Activated CD4-positive, alpha-beta memory T cell treated with anti-CD3 and anti-CD28 coated beads for 36 hours (primary cell): ENCODE data around the gene FBH1. TPM values are rescaled to one million over a fixed set of nuclear protein-coding genes. Genes with fewer than 3 reads are reported as not detected.

ENCODE experiments used
- CTCF ChIA-PET: fragments of 350-600 bp; sonication (Branson Sonifier 250); formaldehyde crosslinking; loops from one replicate; lab custom pipeline; 2021; ENCODE audit warnings: antibody characterized with exemption, inconsistent platforms; lab: Charles Lee
- POLR2A ChIA-PET: fragments of 350-600 bp; sonication (Branson Sonifier 250); formaldehyde crosslinking; loops from one replicate; lab custom pipeline; 2021; ENCODE audit warnings: antibody characterized with exemption; lab: Charles Lee
- DNase-seq: peaks from one replicate; pipeline ENCODE4 v3.0.0-alpha.2; 2020
- H3K27ac Mint-ChIP-seq: one replicate; pipeline ENCODE4 v1.8.0; 2021; ENCODE audit warnings: mixed read lengths
- H3K27me3 Mint-ChIP-seq: one replicate; pipeline ENCODE4 v1.8.0; 2021; ENCODE audit warnings: mixed read lengths
- H3K36me3 Mint-ChIP-seq: one replicate; pipeline ENCODE4 v1.8.0; 2021; ENCODE audit warnings: mixed read lengths
- H3K4me1 Mint-ChIP-seq: one replicate; pipeline ENCODE4 v1.8.0; 2021; ENCODE audit warnings: low read depth, mixed read lengths
- H3K4me3 Mint-ChIP-seq: one replicate; pipeline ENCODE4 v1.8.0; 2021; ENCODE audit warnings: mild to moderate bottlenecking, mixed read lengths
- H3K9me3 Mint-ChIP-seq: one replicate; pipeline ENCODE4 v1.8.0; 2021; ENCODE audit warnings: mixed read lengths
- intact Hi-C: fragments of 100-400 bp; cut with micrococcal nuclease; formaldehyde crosslinking; loops from one replicate; pipeline ENCODE4 v1.15.1; 2023
- total RNA-seq, 2 experiments: library from RNA; stranded (reverse); gene quantifications; one replicate each; pipeline ENCODE4 v1.2.3, GENCODE V29; 2021

FBH1 gene
- total RNA-seq, 2 experiments from 2014 or later = 57.8 to 63.4 TPM

- H3K36me3 Mint-ChIP-seq = peaks cover 23% of the 10 kb centered on the region
- peaks cover 8% of the 10 kb centered on the region for H3K4me1 Mint-ChIP-seq
- ChIA-PET CTCF (no interaction called here), POLR2A (no interaction called here)
- no peak overlapping the region for H3K27ac Mint-ChIP-seq
- H3K27me3 Mint-ChIP-seq = no peaks in the 10 kb centered on the region
- no peak overlapping the region for H3K4me3 Mint-ChIP-seq
- intact Hi-C loops = no loop called here
- no peak for DNase-seq
- H3K9me3 Mint-ChIP-seq = no peaks in the 10 kb centered on the region
These were observed 75.2 kb downstream of the FBH1 start for GRCh38 chr10:5965266-5965665.

- intact Hi-C loops = no loop called here
- Mint-ChIP-seq H3K4me1 (peaks cover 28% of the 10 kb centered on the region), H3K9me3 (no peaks in the 10 kb centered on the region), H3K4me3 (no peak overlapping the region), H3K27me3 (no peaks in the 10 kb centered on the region), H3K36me3 (peaks cover 10% of the 10 kb centered on the region), H3K27ac (no peak overlapping the region)
- ChIA-PET CTCF (no interaction called here), POLR2A (no interaction called here)
- DNase-seq = no peak
These were observed 78.1 kb downstream of the FBH1 start for GRCh38 chr10:5968037-5968680.

DNA sequence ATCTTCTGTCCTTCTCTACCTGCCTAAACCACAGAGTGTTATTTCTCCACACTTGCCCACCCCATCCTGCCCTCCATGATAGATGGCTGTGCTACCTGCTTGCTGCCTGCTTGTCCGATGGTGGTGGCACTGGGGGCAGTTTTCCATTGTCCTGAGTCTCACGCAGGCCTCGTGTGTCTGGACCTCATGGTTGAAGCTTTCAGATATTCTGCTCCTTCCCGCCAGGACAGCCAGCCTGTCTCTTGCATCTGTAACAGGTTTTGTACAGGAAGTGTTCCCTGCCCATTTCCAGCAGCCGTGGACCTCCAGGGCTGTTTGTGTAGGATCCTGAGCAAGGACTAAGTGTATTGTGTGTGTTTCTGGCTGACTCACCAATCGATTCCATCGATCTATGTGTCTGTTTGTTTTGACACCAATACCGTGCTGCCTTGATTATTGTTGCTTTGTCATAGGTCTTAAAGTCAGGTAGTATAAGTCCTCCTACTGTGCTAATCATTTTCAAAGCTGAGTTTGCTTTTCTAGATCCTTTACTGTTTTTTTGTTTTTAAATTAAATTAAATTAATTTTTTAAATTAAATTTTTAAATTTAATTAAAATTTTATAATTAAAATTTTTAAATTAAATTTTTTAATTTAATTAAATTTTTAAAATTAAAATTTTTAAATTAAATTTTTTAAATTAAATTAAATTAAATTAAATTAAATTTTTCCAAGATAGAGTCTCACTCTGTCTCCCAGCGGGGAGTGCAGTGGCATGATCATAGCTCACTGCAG, 78.8 kb downstream of the FBH1 start:
- ChIA-PET CTCF (no interaction called here), POLR2A (no interaction called here)
- peaks cover 7% of the 10 kb centered on the region for H3K36me3 Mint-ChIP-seq
- no peaks in the 10 kb centered on the region for H3K27me3 Mint-ChIP-seq
- no peaks in the 10 kb centered on the region for H3K9me3 Mint-ChIP-seq
- intact Hi-C loops = no loop called here
- H3K4me3 Mint-ChIP-seq = no peak overlapping the region
- H3K27ac Mint-ChIP-seq = no peak overlapping the region
- no peak for DNase-seq
- peaks cover 32% of the 10 kb centered on the region for H3K4me1 Mint-ChIP-seq

GRCh38 chr10:5970066-5970465, 80.0 kb downstream of the FBH1 start:
- peaks cover 40% of the 10 kb centered on the region for H3K4me1 Mint-ChIP-seq
- no peaks in the 10 kb centered on the region for H3K27me3 Mint-ChIP-seq
- H3K4me3 Mint-ChIP-seq = no peak overlapping the region
- intact Hi-C loops = loop anchor here (10.0 kb wide), 1 partner anchor 675 kb away; no protein-coding TSS in a partner anchor
- no peak for DNase-seq
- H3K9me3 Mint-ChIP-seq = no peaks in the 10 kb centered on the region
- ChIA-PET CTCF (no interaction called here), POLR2A (interaction anchor here (0.6 kb wide), 2 partner anchors 102 to 189 kb away, joined by 3 read pairs; no protein-coding TSS in a partner anchor)
- peaks cover 7% of the 10 kb centered on the region for H3K36me3 Mint-ChIP-seq
- H3K27ac Mint-ChIP-seq = peak overlapping the region; percentile 8

GRCh38 chr10:5970527-5970926, 80.5 kb downstream of the FBH1 start:
- H3K4me3 Mint-ChIP-seq = no peak overlapping the region
- H3K27me3 Mint-ChIP-seq = no peaks in the 10 kb centered on the region
- peaks cover 45% of the 10 kb centered on the region for H3K4me1 Mint-ChIP-seq
- peak overlapping the region; percentile 82 for H3K27ac Mint-ChIP-seq
- peaks cover 7% of the 10 kb centered on the region for H3K36me3 Mint-ChIP-seq
- no peak for DNase-seq
- ChIA-PET CTCF (interaction anchor here (1.7 kb wide), 1 partner anchor 43 kb away, joined by 4 read pairs; no protein-coding TSS in a partner anchor), POLR2A (interaction anchor here (0.6 to 1.3 kb wide), 3 partner anchors 80 to 190 kb away, joined by 3 to 5 read pairs (median 3); no protein-coding TSS in a partner anchor)
- intact Hi-C loops = loop anchor here (10.0 kb wide), 1 partner anchor 676 kb away; no protein-coding TSS in a partner anchor
- no peaks in the 10 kb centered on the region for H3K9me3 Mint-ChIP-seq

DNA sequence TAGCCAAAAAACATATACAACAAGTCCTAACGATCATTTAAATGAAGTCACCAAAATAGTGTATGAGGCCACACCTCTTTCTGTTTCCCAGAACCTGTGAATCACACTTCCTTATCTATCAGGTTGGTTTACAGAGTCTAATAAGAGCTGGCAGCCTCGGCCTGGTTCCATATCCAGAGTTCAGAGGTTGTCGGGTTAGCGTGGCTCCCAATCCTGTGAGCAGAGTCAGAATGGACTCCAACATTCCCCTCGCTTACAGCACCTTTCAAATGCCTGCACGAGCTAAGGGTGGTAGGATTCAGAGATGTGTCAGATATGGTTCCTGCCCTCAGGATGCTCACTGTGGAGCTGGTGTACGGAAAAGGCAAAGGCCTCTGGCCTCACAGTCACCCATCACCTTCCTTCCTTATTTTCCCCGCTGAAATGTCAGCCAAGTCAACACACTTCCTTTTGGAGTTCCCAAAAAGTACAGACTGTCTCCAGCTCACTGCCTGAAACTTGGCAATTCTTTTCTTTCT, 81.3 kb downstream of the FBH1 start:
- peak; percentile 57 for DNase-seq
- Mint-ChIP-seq H3K27me3 (no peaks in the 10 kb centered on the region), H3K4me3 (no peak overlapping the region), H3K36me3 (peaks cover 7% of the 10 kb centered on the region), H3K4me1 (peaks cover 52% of the 10 kb centered on the region), H3K27ac (peak overlapping the region; percentile 82), H3K9me3 (no peaks in the 10 kb centered on the region)
- POLR2A ChIA-PET = interaction anchor here (0.6 to 1.3 kb wide), 4 partner anchors 78 to 124 kb away, joined by 3 to 5 read pairs (median 3); no protein-coding TSS in a partner anchor
- intact Hi-C loops = loop anchor here (10.0 kb wide), 1 partner anchor 677 kb away; no protein-coding TSS in a partner anchor
- CTCF ChIA-PET = interaction anchor here (0.7 to 1.7 kb wide), 2 partner anchors 42 to 431 kb away, joined by 3 to 4 read pairs; no protein-coding TSS in a partner anchor

- POLR2A ChIA-PET = interaction anchor here (0.6 to 1.3 kb wide), 4 partner anchors 78 to 125 kb away, joined by 3 to 5 read pairs (median 3); no protein-coding TSS in a partner anchor
These were observed 81.8 kb downstream of the FBH1 start for GRCh38 chr10:5971886-5972285.

DNA sequence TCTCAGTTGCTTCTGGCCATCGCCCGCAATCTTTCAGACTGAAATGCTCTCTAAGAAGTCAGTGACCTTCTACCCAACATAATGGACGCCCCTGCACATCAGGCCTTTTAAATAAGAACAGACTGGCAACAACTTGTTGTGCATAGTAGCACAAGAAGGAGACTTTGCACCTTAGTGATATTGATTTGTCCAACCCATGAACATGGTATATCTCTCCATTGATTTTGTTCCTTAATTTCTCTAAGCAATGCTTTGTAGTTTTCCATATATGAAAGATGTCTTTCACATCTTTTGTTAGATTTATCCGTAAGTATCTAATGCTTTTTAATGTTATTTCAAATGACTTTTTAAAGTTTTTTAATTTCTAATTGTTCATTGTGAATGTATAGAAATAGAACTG, 83.0 kb downstream of the FBH1 start:
- peaks cover 7% of the 10 kb centered on the region for H3K36me3 Mint-ChIP-seq
- H3K27me3 Mint-ChIP-seq = no peaks in the 10 kb centered on the region
- DNase-seq = no peak
- H3K27ac Mint-ChIP-seq = no peak overlapping the region
- CTCF ChIA-PET = no interaction called here
- no peak overlapping the region for H3K4me3 Mint-ChIP-seq
- POLR2A ChIA-PET = no interaction called here
- H3K9me3 Mint-ChIP-seq = no peaks in the 10 kb centered on the region
- H3K4me1 Mint-ChIP-seq = peaks cover 53% of the 10 kb centered on the region
- intact Hi-C loops = loop anchor here (10.0 kb wide), 1 partner anchor 678 kb away; no protein-coding TSS in a partner anchor

More at GRCh38 chr10:5971886-5972285, 81.8 kb downstream of the FBH1 start:
- Mint-ChIP-seq H3K27me3 (no peaks in the 10 kb centered on the region), H3K9me3 (no peaks in the 10 kb centered on the region), H3K4me1 (peaks cover 53% of the 10 kb centered on the region), H3K27ac (peak overlapping the region; percentile 82), H3K36me3 (peaks cover 7% of the 10 kb centered on the region), H3K4me3 (no peak overlapping the region)
- CTCF ChIA-PET = interaction anchor here (0.7 to 1.7 kb wide), 2 partner anchors 42 to 430 kb away, joined by 3 to 4 read pairs; no protein-coding TSS in a partner anchor
- intact Hi-C loops = loop anchor here (10.0 kb wide), 1 partner anchor 677 kb away; no protein-coding TSS in a partner anchor
- no peak for DNase-seq

DNA sequence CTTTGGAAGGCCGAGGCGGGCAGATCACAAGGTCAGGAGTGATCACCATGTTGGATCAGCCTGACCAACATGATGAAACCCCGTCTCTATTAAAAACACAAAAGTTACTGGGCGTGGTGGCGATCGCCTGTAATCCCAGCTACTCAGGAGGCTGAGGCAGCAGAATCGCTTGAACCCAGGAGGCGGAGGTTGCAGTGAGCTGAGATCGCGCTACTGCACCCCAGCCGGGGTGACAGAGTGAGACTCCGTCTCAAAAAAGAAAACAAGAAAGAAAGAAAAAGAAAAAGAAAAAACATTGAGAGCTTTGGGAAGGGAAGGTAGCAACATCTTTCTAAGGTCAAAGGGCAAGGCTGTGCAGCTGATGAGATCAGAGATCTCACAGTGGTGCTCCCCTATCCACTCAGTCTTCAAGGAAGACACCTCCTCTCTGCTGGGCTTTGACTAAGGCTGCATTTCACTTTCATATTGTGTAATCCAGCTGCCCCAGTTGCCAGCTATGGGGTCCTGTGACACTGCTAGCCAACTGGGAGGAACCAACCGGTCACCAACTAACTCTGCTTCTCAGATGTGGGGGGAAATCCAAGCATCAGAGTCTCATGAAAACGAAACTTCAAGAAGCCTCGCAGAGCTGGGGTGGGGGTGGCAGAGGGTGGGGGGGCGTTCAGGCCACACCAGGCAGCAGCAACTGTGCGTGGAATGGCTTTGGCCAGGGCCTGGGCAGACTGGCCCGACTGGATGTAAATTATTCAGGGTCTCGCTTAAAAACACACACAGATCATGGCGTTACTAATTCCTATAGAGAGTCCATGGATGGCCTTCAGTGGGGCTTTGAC, 85.8 kb downstream of the FBH1 start:
- ChIA-PET CTCF (interaction anchor here (0.6 to 2.3 kb wide), 9 partner anchors 12 to 115 kb away, joined by 3 to 11 read pairs (median 4); partner anchors contain the start of genes ANKRD16 and FBH1), POLR2A (interaction anchor here (0.8 to 2.5 kb wide), 10 partner anchors 29 to 163 kb away, joined by 3 to 12 read pairs (median 4); partner anchors contain the start of genes ANKRD16, FBH1 and GDI2)
- no peaks in the 10 kb centered on the region for H3K36me3 Mint-ChIP-seq
- intact Hi-C loops = loop anchor here (1.0 to 10.0 kb wide), 10 partner anchors 27 to 681 kb away; partner anchors contain the start of genes FBH1 and GDI2
- peak overlapping the region; percentile 91 for H3K4me3 Mint-ChIP-seq
- H3K27ac Mint-ChIP-seq = peak overlapping the region; percentile 93
- H3K4me1 Mint-ChIP-seq = peaks cover 44% of the 10 kb centered on the region
- no peaks in the 10 kb centered on the region for H3K9me3 Mint-ChIP-seq
- DNase-seq = peak; percentile 85
- H3K27me3 Mint-ChIP-seq = no peaks in the 10 kb centered on the region

- ChIA-PET CTCF (interaction anchor here (0.5 to 2.3 kb wide), 11 partner anchors 11 to 114 kb away, joined by 3 to 11 read pairs (median 4); partner anchors contain the start of genes ANKRD16 and FBH1), POLR2A (interaction anchor here (0.8 to 2.5 kb wide), 11 partner anchors 15 to 164 kb away, joined by 3 to 12 read pairs (median 4); partner anchors contain the start of genes ANKRD16, FBH1 and GDI2)
- DNase-seq = peak; percentile 66
- Mint-ChIP-seq H3K36me3 (no peaks in the 10 kb centered on the region), H3K27ac (peak overlapping the region; percentile 93), H3K27me3 (no peaks in the 10 kb centered on the region), H3K4me1 (peaks cover 35% of the 10 kb centered on the region), H3K9me3 (no peaks in the 10 kb centered on the region), H3K4me3 (peak overlapping the region; percentile 91)
- intact Hi-C loops = loop anchor here (1.0 to 10.0 kb wide), 10 partner anchors 27 to 682 kb away; partner anchors contain the start of genes FBH1 and GDI2
These were observed 86.7 kb downstream of the FBH1 start for GRCh38 chr10:5976512-5977470.
